Activated CD4-positive, alpha-beta T cell treated with anti-CD3 and anti-CD28 coated beads for 36 hours (primary cell): ENCODE results near the gene FXYD5. TPM values are rescaled to one million over a fixed set of nuclear protein-coding genes. Genes with fewer than 3 reads are reported as not detected.
"Not testable (repeated sequence)": the region's sequence is repeated elsewhere in the genome, so short reads cannot be mapped to it uniquely, and the experiment has no call there.

Experiments
- ATAC-seq: fragments of 200-7000 bp; cut with Tn5 transposase; one replicate; pipeline ENCODE4 v1.10.0; 2021; ENCODE audit warnings: mild to moderate bottlenecking, moderate library complexity
- CTCF ChIA-PET: fragments of 350-600 bp; sonication (Branson Sonifier 250); formaldehyde crosslinking; loops from one replicate; lab custom pipeline; 2021; ENCODE audit warnings: antibody characterized with exemption; lab: Charles Lee
- POLR2A ChIA-PET: fragments of 350-600 bp; sonication (Branson Sonifier 250); formaldehyde crosslinking; loops from one replicate; lab custom pipeline; 2021; ENCODE audit warnings: antibody characterized with exemption, inconsistent platforms; lab: Charles Lee
- DNase-seq: peaks from one replicate; pipeline ENCODE4 v3.0.0-alpha.2; 2020
- H3K27ac Mint-ChIP-seq: one replicate; pipeline ENCODE4 v1.8.0; 2021; ENCODE audit warnings: mixed read lengths
- H3K27me3 Mint-ChIP-seq: one replicate; pipeline ENCODE4 v1.8.0; 2021; ENCODE audit warnings: mixed read lengths
- H3K36me3 Mint-ChIP-seq: one replicate; pipeline ENCODE4 v1.8.0; 2021; ENCODE audit warnings: low read depth, mixed read lengths
- H3K4me1 Mint-ChIP-seq: one replicate; pipeline ENCODE4 v1.8.0; 2021; ENCODE audit warnings: mixed read lengths
- H3K4me3 Mint-ChIP-seq: one replicate; pipeline ENCODE4 v1.8.0; 2021; ENCODE audit warnings: mild to moderate bottlenecking, moderate library complexity, mixed read lengths
- H3K9me3 Mint-ChIP-seq: one replicate; pipeline ENCODE4 v1.8.0; 2021; ENCODE audit warnings: low read depth, mixed read lengths
- intact Hi-C, 2 experiments: fragments of 100-400 bp; cut with DNase I in 1 of 2; cut with micrococcal nuclease in 1 of 2; formaldehyde crosslinking; loops; one replicate each; pipeline versions ENCODE4 v1.14.2 to v1.15.1; 2022 to 2024; cut with DNase I, micrococcal nuclease
- total RNA-seq, 2 experiments: library from RNA; stranded (reverse); gene quantifications; one replicate each; pipeline ENCODE4 v1.2.3, GENCODE V29; 2021

FXYD5 gene
- total RNA-seq, 2 experiments from 2014 or later = 261 to 358 TPM

DNA sequence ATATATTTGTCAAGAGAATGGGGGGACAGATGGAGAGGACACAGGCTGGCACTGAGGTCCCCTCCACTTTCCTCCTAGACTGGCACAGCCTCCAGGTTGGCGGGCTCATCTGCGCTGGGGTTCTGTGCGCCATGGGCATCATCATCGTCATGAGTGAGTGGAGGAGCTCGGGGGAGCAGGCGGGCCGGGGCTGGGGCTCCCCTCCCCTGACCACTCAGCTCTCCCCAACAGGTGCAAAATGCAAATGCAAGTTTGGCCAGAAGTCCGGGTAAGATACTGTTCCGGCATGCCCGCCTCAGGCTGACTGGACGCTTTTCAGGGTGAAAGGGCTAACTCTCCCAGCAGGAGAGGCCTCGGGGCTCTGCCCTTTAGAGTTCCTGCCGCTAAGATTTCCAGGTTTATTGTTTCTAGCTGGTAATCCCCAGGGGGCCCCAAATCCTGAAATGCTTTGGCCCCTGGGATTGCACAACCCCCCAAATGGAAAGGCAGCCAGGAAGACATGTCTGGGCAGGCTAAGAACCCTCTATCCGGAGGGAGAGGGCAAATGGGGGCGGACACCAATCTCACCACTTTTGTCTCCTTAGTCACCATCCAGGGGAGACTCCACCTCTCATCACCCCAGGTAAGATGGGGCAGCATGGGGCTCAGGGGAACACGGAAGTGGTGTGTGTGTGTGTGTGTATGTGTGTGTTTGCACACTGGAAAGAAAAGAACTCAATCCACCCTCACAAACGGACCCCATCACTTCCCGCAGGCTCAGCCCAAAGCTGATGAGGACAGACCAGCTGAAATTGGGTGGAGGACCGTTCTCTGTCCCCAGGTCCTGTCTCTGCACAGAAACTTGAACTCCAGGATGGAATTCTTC, 31.6 kb upstream of the FXYD5 start:
- Mint-ChIP-seq H3K4me1 (peaks cover 13% of the 10 kb centered on the region), H3K9me3 (no peaks in the 10 kb centered on the region), H3K27me3 (no peaks in the 10 kb centered on the region), H3K4me3 (no peak overlapping the region), H3K27ac (no peak overlapping the region), H3K36me3 (no peaks in the 10 kb centered on the region)
- no peak for DNase-seq
- no peak for ATAC-seq
- CTCF ChIA-PET = interaction anchor here (0.5 kb wide), 1 partner anchor 36 kb away, joined by 3 read pairs; no protein-coding TSS in a partner anchor
- POLR2A ChIA-PET = no interaction called here
- intact Hi-C loops = no loop called here

GRCh38 chr19:35123573-35123972, 31.0 kb upstream of the FXYD5 start:
- Mint-ChIP-seq H3K9me3 (no peaks in the 10 kb centered on the region), H3K27me3 (no peaks in the 10 kb centered on the region), H3K36me3 (no peaks in the 10 kb centered on the region), H3K27ac (no peak overlapping the region), H3K4me3 (peak overlapping the region; percentile 72), H3K4me1 (peaks cover 13% of the 10 kb centered on the region)
- ChIA-PET POLR2A (no interaction called here), CTCF (interaction anchor here (0.5 to 1.2 kb wide), 4 partner anchors 11 to 233 kb away, joined by 3 to 8 read pairs (median 4); partner anchors contain the start of gene LGI4)
- ATAC-seq (no peak), DNase-seq (no peak)
- intact Hi-C loops = no loop called here

DNA sequence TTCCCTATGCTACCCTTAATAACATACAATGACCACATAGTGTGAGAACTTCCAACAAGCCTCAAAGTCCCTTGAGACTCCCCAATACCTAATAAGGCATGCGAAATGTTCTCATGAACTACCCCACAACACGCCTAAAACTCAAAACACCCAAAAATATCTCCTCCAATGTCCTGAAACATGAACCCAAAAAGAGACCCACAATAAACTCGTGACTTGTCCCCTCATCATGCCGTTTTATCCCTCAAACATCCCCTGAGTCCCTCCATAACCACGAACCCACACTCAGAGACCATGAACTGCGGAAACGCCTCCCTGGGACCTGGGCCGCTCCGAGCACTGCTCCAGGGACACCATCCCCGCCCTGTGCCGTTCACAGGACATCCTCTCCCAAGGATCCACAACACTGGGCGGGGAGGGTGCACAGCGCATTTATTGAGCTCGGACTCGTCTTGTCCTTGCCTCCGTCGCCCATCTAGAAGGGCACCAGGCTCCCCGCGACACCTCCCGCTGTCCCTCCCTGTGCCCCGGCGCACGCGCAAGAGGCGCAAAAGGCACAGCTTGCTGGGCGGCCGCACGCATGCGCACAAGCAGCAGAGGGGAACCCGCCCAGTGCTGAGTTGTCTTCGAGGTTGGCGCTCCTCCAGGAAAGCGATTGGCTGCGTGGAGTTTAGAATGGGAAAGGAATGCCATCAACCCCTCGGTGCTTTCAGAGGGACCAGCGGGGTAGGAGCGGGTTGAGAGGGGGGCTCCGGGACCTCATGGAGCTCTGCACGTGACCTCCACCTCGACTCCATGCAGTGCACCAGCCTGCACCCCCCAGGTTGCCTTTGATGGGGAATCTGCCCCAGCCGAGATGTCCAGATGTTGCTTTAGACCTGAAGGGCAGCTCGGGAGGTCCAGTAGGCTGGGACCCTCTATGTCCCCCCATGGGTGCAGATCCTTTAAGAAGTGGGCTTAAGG, 30.2 kb upstream of the FXYD5 start:
- no peaks in the 10 kb centered on the region for H3K9me3 Mint-ChIP-seq
- POLR2A ChIA-PET = interaction anchor here (0.6 kb wide), 1 partner anchor 24 kb away, joined by 3 read pairs; no protein-coding TSS in a partner anchor
- ATAC-seq (peak; percentile 99), DNase-seq (peak; percentile 93)
- no peaks in the 10 kb centered on the region for H3K36me3 Mint-ChIP-seq
- H3K4me1 Mint-ChIP-seq = peaks cover 13% of the 10 kb centered on the region
- H3K4me3 Mint-ChIP-seq = peak overlapping the region; percentile 72
- H3K27me3 Mint-ChIP-seq = no peaks in the 10 kb centered on the region
- intact Hi-C loops = loop anchor here in 1 of 2 experiments (1.0 kb wide), 1 partner anchor 17 kb away; no protein-coding TSS in a partner anchor
- peak overlapping the region; percentile 20 for H3K27ac Mint-ChIP-seq
- CTCF ChIA-PET = interaction anchor here (0.6 to 1.6 kb wide), 13 partner anchors 10 to 540 kb away, joined by 3 to 12 read pairs (median 3); partner anchors contain the start of gene LGI4

- no peak for DNase-seq
- H3K9me3 Mint-ChIP-seq = no peaks in the 10 kb centered on the region
- intact Hi-C loops = no loop called here
- no peaks in the 10 kb centered on the region for H3K36me3 Mint-ChIP-seq
- H3K27ac Mint-ChIP-seq = no peak overlapping the region
- ChIA-PET POLR2A (no interaction called here), CTCF (interaction anchor here (0.6 to 1.6 kb wide), 7 partner anchors 11 to 539 kb away, joined by 3 to 12 read pairs (median 3); no protein-coding TSS in a partner anchor)
- no peak overlapping the region for H3K4me3 Mint-ChIP-seq
- no peaks in the 10 kb centered on the region for H3K27me3 Mint-ChIP-seq
- H3K4me1 Mint-ChIP-seq = peaks cover 13% of the 10 kb centered on the region
- ATAC-seq = no peak
These were observed 29.2 kb upstream of the FXYD5 start for GRCh38 chr19:35125270-35125717.

DNA sequence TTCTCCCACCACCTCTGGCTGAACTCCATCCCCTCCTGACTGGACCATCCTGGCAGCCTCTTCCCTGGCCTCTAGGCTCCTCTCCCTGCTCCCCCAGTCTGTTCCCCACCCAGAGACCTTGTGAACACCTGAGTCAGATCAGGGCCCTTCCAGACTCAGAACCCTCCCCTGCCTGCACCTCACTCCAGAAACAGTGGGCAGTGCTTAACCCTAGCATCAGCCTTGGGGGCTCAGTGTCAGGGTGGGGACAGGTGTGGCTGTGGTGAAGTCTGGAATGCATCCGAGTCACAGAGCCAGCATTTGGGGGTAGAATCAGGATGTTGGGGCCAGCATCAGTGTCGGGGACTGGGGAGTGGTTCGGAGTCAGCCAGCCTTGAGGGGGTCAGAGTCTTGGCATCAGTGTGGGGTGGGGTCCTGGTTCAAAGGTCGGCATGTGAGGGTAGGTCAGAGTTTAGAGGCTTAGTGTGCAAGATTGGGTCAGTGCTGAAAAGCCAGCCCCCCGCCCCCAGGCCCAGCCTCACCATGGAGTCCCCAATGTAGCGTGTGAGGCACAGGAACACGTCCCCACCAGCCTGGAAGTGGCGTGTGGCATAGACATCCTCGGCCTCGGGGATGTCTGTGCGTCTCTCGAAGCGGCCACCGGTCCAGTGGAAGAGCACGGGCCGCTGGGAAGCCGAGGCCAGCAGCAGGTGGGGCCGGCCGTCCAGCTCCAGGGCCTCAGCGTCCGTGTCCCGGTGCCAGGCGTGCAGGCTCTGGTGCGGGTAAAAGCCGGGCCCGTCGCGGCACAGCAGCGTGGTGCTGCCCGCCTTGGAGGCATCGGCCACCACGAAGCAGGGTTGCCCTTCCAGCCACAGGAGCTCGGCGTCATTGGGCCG, 28.5 kb upstream of the FXYD5 start:
- ATAC-seq (no peak), DNase-seq (no peak)
- Mint-ChIP-seq H3K27me3 (no peaks in the 10 kb centered on the region), H3K27ac (no peak overlapping the region), H3K4me3 (no peak overlapping the region), H3K9me3 (no peaks in the 10 kb centered on the region), H3K36me3 (no peaks in the 10 kb centered on the region), H3K4me1 (peaks cover 13% of the 10 kb centered on the region)
- intact Hi-C loops = no loop called here
- ChIA-PET POLR2A (no interaction called here), CTCF (interaction anchor here (0.6 kb wide), 1 partner anchor 59 kb away, joined by 6 read pairs; no protein-coding TSS in a partner anchor)

GRCh38 chr19:35126624-35126959, 27.9 kb upstream of the FXYD5 start:
- CTCF ChIA-PET = interaction anchor here (0.6 kb wide), 1 partner anchor 59 kb away, joined by 6 read pairs; no protein-coding TSS in a partner anchor
- no peaks in the 10 kb centered on the region for H3K9me3 Mint-ChIP-seq
- intact Hi-C loops = no loop called here
- POLR2A ChIA-PET = no interaction called here
- no peak for ATAC-seq
- no peak for DNase-seq
- H3K27me3 Mint-ChIP-seq = no peaks in the 10 kb centered on the region
- no peak overlapping the region for H3K4me3 Mint-ChIP-seq
- no peak overlapping the region for H3K27ac Mint-ChIP-seq
- H3K4me1 Mint-ChIP-seq = peaks cover 13% of the 10 kb centered on the region
- no peaks in the 10 kb centered on the region for H3K36me3 Mint-ChIP-seq

DNA sequence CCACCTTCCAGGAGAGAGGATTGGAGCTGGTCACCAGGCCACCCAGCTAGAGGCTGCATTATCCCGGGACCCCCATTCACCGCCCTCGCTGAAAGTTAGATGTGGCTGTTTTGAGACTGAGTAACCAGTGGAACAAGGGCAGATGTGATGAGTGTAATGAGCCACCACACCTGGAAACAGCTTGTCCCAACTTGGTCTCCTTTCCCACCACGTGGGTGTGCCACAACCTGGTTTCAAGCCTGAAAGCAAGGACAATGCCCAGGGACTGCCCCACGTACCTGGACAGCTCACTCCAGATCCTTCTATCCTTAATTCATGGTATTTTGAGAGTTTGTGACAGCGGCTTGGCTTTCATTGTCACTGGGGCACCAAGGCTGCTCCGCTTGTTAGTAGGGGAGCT, 26.7 kb upstream of the FXYD5 start:
- POLR2A ChIA-PET = no interaction called here
- no peak overlapping the region for H3K27ac Mint-ChIP-seq
- CTCF ChIA-PET = interaction anchor here (0.5 to 1.3 kb wide), 5 partner anchors 8 to 497 kb away, joined by 3 to 5 read pairs (median 3); no protein-coding TSS in a partner anchor

DNA sequence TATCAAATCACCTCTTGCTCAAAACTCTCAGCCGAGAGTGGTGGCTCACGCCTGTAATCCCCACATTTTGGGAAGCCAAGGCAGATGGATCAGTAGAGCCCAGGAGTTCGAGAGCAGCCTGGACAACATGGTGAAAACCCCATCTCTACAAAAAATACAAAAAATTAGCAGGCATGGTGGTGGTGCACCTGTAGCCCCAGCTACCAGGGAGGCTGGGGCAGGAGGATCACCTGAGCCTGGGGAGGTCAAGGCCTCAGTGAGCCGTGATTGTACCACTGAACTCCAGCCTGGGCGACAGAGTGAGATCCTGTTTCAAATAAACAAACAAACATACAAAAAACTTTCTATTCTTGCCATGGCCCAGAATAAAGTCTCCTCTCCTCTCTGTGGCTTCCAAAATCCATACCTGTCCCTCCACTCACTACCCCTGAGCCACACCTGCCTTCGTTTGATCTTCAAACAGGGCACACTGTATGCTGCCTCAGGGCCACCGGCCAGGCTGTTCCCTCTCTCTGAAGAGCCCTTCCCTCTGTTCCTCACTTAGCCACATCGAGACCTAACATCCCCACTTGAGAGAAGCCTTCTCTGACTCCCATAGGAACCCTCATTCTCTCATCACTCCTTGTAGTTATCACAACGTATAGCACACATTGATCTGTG, 26.0 kb upstream of the FXYD5 start:
- Mint-ChIP-seq H3K27ac (no peak overlapping the region), H3K9me3 (peaks cover 7% of the 10 kb centered on the region), H3K4me1 (peaks cover 13% of the 10 kb centered on the region), H3K36me3 (no peaks in the 10 kb centered on the region), H3K27me3 (no peaks in the 10 kb centered on the region), H3K4me3 (no peak overlapping the region)
- ATAC-seq = no peak
- ChIA-PET CTCF (interaction anchor here (1.1 to 1.3 kb wide), 2 partner anchors 8 to 12 kb away, joined by 3 to 5 read pairs; no protein-coding TSS in a partner anchor), POLR2A (no interaction called here)
- intact Hi-C loops = no loop called here
- DNase-seq = no peak

More for the DNA sequence above, 26.7 kb upstream of the FXYD5 start:
- ATAC-seq (no peak), DNase-seq (no peak)
- Mint-ChIP-seq H3K9me3 (peaks cover 4% of the 10 kb centered on the region), H3K4me1 (peaks cover 13% of the 10 kb centered on the region), H3K36me3 (no peaks in the 10 kb centered on the region), H3K27me3 (no peaks in the 10 kb centered on the region), H3K4me3 (no peak overlapping the region)
- intact Hi-C loops = no loop called here

DNA sequence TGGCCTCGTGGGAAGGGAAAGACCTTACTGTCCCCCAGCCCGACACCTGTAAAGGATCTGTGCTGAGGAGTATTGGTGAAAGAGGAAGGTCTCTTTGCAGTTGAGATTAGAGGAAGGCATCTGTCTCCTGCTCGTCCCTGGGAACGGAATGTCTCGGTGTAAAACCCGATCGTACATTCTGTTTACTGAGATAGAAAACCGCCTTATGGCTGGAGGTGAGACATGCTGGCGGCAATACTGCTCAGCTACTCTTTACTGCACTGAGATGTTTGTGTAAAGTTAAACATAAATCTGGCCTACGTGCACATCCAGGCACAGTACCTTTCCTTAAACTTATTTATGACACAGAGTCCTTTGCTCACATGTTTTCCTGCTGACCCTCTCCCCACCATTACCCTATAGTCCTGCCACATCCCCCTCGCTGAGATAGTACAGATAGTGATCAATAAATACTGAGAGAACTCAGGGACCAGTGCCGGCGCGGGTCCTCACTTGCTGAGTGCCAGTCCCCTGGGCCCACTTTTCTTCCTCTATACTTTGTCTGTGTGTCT, 24.7 kb upstream of the FXYD5 start:
- H3K27ac Mint-ChIP-seq, ATAC-seq, H3K36me3 Mint-ChIP-seq, DNase-seq, H3K4me3 Mint-ChIP-seq, CTCF ChIA-PET, H3K4me1 Mint-ChIP-seq, intact Hi-C loops, POLR2A ChIA-PET, H3K27me3 Mint-ChIP-seq, H3K9me3 Mint-ChIP-seq: not testable (repeated sequence)
